T47D (cell line): ENCODE measurements around the gene CCDC117.
"Not testable (repeated sequence)": the region's sequence is repeated elsewhere in the genome, so short reads cannot be mapped to it uniquely, and the experiment has no call there.

Experiments
- DNase-seq, 2 experiments: peaks; one replicate each; pipeline versions ENCODE4 v3.0.0 to v3.0.0-alpha.2; 2011 to 2012; ENCODE audit warnings: low read depth in 1 of 2, low spot score in 1 of 2
- JUND ChIP-seq: IDR thresholded peaks from 2 replicates; pipeline ENCODE4 v1.6.1; 2012; ENCODE audit warnings: low read depth
- in situ Hi-C: cut with HindIII; loops from 2 replicates; pipeline ENCODE4 v1.10.0; 2016; ENCODE audit warnings: low sequenced_read_pairs, low pct_unique_long_range_greater_than_20kb

CCDC117 gene

DNA sequence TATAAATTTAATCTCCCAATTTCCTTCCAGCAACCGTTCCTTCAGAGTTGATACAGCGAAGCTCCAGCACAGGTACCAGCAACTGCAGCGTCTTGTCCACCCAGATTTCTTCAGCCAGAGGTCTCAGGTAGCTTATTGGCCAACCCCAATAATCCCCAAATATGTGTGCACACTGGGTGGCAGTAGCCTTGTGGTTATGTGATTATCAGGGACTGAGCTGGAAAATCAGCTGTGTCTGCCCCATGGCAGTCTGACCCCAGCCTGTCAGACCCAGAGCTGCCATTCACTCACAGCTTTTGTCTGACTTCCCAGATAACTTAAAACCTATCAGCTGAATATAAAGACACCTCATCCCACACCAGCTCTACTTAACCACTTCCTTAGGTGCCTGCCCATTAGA lies 28.6 kb upstream of the CCDC117 start:
- TF ChIP-seq JUND: no peak

DNA sequence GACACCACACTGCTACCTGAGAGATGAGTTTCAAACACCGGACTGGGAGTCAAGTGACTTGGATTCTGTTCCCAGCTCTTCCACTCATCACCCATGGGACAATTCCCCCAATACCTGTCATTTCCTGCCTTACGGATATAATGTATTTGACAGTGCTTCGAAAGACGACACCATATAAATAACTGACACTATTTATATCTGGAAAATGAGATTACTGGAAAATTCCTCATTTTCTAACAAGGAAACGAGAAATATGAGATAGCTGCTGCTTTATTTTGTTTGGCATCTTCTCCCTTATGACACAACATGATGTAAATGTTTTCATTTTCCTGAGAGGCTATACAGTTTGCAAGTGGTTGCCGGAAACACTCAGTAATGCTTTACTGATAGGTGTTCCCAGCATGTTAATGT lies 22.0 kb upstream of the CCDC117 start:
- in situ Hi-C loops: no loop called here
- DNase-seq: no peak
- no peak for TF ChIP-seq JUND

More for the DNA sequence above, 28.6 kb upstream of the CCDC117 start:
- in situ Hi-C loops: no loop called here
- no peak for DNase-seq

DNA sequence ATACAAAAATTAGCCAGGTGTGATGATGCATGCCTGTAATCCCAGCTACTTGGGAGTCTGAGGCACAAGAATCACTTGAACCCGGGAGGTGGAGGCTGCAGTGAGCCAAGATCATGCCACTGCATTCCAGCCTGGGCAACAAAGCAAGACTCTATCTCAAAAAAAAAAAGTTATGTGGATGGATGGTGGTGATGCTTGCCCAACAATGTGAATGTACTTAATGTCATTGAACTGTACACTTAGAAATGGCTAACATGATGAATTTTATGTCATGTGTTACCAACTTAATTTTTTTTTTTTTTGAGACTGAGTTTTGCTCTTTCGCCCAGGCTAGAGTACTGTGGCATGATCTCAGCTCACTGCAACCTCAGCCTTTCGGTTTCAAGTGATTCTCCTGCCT lies 18.0 kb upstream of the CCDC117 start:
- DNase-seq, in situ Hi-C loops: not testable (repeated sequence)

DNA sequence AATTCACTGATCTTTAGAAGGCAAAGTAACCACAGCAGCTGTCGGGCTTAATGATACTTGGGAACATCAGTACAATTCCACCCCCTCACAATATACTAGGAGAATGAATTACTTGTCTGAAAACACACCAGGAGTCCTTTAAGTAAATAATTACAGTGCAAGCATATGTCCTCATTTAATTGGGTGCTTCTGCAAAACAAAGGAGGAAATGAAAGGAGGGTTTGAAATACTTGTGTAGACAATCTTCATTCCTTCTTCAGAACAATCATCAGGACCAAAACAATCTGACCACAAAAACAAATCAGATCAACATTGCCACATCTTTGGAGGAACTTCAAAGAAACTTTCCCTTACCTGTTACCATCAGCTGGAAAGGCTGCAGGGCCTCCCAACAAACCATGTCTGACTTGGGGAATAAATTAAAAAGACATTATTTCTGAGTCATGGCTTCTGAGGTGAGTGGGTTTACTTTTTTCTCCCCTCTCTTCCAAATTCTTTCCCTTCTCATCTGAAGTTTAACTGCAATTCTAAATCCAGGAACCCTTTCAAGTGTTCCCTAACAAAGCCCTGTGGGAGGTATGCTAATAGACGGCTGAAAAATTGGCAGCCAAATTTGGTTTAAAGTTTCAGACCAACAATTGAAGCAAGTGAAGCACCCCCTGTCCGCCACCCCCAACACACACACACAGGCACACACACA lies 12.5 kb upstream of the CCDC117 start:
- TF ChIP-seq JUND: no peak
- in situ Hi-C loops: no loop called here
- DNase-seq: peak in 1 of 2 experiments; percentile 46

DNA sequence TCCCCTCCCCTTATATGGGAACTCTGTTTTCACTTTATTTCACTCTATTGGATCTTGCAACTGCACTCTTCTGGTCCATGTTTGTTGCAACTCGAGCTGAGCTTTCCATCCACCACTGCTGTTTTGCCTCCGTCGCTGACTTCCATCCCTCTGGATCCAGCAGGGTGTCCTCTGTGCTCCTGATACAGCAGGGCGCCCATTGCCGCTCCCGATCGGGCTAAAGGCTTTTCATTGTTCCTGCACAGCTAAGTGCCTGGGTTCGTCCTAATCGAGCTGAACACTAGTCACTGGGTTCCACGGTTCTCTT lies 11.1 kb upstream of the CCDC117 start:
- in situ Hi-C loops: no loop called here
- DNase-seq: no peak
- TF ChIP-seq JUND: no peak

DNA sequence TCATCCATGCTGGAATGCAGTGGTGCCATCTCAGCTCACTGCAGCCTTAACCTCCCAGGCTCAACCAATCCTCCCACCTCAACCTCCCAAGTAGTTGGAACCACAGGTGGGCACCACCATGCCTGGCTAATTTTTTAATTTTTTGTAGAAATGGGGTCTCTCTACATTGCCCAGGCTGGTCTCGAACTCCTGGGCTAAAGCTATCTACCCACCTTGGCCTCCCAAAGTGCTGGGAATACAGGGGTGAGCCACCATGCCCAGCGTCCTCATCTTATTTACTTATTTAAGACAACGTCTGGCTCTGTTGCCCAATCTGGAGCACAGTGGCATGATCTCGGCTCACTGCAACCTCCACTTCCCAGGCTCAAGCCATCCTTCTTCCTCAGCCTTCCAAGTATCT lies 10.5 kb upstream of the CCDC117 start:
- in situ Hi-C loops, DNase-seq: not testable (repeated sequence)

DNA sequence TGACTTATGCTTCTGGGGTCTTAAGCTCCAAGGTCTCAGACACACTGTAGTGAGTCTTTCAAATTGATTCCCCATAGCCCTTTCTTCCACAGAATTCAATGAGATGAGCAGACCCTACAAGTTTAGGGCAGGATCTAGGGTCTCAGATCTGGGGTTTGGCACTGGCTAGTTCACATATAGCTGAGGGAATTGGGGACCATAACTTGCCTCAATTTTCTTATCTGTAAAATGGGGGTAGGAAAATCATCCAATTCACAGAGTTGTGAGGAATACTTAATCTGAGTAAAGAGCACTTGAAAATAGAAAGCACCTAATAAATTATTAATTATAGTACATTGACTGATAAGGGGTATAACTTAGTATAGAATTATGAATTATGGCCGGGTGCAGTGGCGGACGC lies 5.9 kb upstream of the CCDC117 start:
- TF ChIP-seq JUND: no peak
- in situ Hi-C loops: no loop called here
- no peak for DNase-seq

DNA sequence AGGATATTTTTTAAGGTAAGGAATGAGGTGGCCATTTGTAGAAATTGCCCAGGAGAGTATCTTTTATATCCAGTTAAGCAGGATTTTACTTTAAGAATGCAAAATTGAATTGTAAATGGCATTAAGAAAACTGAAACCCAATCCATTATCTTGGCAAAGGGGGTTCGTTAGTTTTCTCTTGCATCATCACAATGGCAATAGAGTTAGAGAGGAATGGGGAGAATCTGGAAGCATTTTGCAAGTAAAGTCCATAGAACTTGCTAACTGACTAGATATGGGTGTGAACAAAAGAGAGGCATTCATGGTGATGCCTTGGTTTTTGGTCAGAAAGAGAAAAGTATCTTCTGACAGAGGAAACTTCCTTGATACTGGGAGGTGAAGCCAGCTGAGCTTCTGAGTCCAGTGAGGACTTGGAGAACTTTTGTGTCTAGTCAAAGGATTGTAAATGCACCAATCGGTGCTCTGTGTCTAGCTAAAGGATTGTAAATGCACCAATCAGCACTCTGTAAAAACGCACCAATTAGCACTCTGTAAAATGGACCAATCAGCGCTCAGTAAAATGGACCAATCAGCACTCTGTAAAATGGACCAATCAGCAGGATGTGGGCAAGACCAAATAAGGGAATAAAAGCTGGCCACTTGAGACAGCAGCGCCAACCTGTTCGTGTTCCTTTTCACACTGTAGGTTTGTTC lies 3.6 kb upstream of the CCDC117 start:
- no peak for TF ChIP-seq JUND
- peak in 1 of 2 experiments; percentile 12 for DNase-seq
- in situ Hi-C loops: no loop called here

DNA sequence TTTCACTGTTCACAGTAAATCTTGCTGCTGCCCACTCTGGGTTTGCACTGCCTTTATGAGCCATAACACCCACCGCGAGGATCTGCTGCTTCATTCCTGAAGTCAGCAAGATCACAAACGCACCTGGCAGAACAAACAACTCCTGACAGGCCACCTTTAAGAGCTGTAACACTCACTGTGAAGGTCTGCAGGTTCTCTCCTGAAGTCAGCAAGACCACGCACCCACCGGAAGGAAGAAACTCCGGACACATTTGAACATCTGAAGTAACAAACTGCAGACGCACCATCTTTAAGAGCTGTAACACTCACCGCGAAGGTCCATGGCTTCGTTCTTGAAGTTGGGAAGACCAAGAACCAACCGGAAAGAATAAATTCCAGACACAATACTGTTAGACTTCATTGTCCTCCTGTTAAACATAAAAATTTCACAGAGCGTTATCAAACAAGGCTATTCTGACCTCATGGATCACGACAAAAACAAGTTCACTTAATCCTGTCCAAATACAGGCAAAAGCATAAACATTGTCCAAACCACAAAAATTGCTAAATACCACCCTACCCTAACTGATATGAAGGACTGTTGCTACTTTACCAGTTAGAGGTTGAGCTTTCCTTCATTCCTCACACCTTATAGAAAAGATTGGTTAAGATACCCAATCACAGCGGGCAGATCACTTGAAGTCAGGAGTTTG lies 3.0 kb upstream of the CCDC117 start:
- no peak for TF ChIP-seq JUND
- in situ Hi-C loops: no loop called here

DNA sequence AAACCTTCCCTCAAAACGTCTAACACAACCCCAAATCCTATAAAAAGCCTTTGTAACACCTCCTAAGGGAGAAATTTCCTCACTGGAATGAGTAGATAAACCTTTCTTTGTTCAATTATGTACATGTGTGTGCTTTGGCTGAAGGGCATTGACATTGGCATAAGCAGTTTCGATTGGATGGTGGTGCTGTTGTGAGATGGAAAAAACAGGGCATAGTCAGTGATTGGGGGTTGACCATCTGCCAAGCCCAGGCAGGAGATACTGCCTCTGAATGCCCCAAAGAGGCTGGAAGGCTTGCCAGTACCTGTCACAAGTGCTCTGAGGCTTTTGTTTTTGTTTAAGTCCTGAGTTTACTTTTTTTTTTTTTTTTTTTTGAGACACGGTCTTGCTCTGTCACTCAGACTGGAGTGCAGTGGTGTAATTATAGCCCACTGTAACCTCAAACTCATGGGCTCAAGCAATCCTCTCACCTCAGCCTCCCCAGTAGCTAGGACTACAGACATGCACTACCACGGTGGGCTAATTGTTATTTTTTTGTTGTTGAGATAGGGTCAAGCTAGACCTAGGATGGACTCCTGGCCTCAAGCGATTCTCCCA lies 1.2 kb upstream of the CCDC117 start:
- no peak for TF ChIP-seq JUND
- peak in 1 of 2 experiments; percentile 78 for DNase-seq
- in situ Hi-C loops: no loop called here

More for the DNA sequence above, 3.0 kb upstream of the CCDC117 start:
- no peak for DNase-seq

DNA sequence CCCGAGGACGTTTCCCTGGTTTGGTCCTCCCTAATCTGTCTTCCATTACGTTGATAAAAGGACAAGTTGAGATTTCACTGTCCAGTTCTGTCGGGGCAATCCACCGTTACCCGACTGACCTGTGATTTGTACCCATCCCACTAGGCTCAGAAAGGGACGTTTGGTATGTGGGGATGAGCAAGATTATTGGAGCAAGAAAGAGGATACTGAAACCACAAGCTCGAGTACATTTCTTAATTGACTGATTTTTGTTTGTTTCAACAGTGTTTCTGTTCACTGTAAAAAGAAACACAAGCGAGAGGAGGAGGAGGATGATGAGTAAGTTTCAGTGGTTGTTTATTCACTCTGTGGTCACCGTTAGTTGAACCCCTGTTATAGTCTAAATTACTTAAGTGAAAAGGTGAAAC lies 969 bp downstream of the CCDC117 start:
- TF ChIP-seq JUND: no peak
- no peak for DNase-seq
- in situ Hi-C loops: no loop called here

DNA sequence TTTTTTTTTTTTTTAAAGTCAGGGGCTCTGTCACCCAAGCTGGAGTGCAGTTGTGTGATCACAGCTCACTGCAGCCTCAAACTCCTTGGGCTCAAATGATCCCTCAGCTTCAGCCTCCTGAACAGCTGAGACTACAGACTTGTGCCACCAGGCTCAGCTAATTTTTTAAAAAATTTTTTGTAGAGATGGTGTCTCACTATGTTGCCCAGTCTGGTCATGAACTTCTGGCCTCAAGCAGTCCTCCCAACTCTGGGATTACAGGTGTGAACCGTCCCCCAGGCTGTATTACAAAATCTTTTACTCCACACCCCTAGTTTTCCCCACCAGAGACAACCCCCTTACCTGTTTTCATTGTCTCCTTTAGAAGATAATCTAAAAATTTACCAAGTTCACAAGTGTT lies 1.9 kb downstream of the CCDC117 start:
- TF ChIP-seq JUND: no peak
- DNase-seq: no peak
- in situ Hi-C loops: no loop called here

DNA sequence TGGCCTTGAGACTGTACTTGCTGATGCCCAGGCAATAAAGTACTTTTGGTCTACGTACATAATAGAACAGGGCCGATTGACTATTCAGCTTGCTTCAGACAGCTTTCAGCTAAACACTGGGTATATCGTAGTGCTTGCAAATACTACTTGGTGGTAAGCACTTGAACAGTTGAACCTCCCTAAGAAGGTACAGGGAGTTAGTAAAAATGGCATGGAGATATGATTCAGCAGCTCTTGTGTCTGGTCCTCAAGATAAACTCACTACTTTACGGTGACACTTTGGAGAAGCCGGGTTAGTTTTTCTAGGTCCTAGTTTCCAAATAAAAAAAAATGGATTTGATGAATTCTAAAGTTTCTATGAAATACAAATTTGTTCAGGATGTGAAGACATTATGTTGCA lies 7.3 kb downstream of the CCDC117 start:
- DNase-seq: no peak
- no peak for TF ChIP-seq JUND
- in situ Hi-C loops: no loop called here
